ENCODE results near the gene FFAR2.
"Not testable (repeated sequence)": the region's sequence is repeated elsewhere in the genome, so short reads cannot be mapped to it uniquely, and the experiment has no call there.

Gene FFAR2

DNA sequence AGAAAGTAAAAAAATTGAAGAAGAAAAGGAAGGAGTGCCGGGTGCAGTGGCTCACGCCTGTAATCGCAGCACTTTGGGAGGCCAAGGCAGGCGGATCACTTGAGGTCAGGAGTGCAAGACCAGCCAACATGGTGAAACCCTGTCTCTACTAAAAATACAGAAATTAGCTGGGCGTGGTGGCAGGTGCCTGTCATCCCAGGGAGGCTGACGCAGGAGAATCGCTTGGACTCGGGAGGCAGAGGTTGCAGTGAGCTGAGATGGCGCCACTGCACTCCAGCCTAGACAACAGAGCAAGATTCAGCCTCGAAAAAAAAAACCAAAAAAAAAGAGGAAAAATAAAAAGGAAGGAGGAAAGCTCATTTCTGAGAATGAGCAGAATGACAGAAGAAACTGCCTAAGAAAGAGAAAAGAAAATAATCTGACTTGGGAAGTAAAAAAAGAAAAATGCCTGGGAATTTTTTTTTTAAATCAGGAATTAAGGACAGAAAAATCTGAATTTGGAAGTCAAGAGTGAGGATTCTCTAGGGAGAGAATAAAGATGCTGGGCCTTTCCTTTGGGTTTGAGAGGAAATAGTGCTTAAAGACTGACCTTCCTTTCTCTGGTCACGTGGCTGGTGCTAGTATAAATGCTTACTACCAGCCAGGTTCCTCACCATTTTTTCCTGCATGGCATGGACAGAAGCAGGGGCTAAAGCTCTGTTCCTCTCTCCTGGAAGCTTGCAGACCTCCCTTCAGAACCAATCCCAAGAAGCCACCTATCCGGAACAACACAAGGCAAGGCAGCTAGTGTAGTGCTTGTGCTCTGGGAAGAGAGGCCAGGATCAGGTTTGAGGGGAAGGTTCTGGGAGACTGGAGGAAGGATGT lies at the start of gene FFAR2:
TSS of gene FFAR2 (plus strand) at position 652 of the 864 bp plus-strand sequence. CDS start 1,458 bp downstream, outside the sequence.
- no peak for DNase-seq

DNA sequence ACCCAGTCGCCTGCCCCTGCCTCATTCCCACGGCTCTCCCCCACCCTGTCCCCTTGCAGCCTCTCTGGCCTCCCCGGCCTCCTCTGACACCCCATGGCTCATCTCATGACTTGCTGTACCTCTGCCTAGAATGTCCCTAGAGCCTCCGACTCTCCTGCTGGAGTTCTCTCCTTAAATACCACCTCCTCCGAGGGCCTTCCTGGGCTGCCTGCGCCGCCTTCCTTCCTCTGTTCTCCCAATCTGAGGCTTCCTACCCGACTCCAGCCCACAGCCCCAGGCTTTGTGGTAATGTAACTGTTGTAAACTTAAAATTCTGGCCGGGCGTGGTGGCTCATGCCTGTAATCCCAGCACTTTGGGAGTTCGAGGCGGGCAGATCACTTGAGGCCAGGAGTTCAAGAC lies 49.5 kb upstream of the FFAR2 start:
- no peak for DNase-seq

DNA sequence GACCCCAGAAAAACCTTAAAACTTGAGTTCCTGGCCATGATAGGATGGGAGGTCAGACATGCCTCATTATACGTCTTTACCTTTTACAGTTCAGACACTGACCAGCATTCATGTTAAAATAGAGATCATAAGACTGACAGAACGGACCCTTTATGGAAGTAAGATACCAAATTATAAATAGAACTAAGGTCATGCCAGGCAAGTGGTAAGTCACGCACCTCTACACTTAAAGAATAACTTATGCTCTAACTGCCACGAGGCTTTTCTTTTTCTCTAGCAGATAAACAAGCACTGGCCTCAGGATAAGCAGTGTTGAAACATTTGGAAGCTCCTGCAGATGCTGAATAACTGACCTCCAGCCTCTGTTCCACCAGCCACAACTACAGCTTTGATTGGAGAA lies 48.8 kb upstream of the FFAR2 start:
- DNase-seq = no peak

DNA sequence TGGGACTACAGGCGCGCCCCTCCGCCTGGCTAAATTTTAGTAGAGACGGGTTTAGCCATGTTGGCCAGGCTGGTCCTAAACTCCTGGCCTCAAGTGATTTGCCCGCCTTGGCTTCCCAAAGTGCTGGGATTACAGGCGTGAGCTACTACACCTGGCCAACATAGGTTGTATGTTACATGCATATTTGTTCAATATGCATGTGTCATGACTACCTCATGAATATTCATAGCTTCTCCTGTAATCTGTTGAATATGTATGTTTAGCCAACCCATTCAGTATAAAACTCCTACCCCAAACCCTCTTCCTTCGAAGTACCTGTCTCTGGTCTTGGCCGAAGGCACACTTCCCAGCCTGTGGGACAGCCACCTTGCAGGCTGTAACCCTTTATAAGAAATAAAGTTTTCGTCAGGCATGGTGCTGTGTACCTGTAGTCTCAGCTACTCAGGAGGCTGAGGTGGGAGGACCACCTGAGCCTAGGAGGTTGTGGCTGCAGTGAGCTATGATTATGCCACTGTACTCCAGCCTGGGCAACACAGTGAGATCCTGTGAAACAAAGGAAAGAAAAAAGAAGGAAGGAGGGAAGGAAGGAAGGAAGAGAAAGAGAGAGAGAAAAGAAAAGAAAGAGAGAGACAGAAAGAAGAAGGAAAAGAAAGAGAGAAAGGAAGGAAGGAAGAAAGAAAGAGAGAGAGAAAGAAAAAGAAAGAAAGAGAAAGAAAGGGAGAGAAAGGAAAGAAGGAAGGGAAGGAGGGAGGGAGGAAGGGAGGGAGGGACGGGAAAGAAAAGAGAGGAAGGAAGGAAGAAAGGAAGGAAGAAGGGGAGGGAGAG lies 47.9 kb upstream of the FFAR2 start:
- DNase-seq = no peak

DNA sequence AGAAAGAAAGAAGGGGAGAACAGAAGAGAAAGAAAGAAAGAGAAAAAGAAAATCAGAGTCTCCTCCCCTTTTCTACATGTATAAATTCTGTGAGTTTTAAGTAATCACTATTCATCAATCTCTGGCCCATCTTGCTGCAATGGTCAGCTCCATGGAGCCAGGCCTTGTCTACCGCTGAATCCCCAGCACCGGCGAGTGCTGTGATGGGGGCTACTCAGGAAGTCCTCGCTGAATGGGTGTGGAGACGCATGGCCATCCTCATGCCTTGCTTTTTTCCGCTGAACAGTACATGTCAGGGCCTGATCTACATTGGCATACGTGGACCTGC lies 47.3 kb upstream of the FFAR2 start:
- DNase-seq = no peak

DNA sequence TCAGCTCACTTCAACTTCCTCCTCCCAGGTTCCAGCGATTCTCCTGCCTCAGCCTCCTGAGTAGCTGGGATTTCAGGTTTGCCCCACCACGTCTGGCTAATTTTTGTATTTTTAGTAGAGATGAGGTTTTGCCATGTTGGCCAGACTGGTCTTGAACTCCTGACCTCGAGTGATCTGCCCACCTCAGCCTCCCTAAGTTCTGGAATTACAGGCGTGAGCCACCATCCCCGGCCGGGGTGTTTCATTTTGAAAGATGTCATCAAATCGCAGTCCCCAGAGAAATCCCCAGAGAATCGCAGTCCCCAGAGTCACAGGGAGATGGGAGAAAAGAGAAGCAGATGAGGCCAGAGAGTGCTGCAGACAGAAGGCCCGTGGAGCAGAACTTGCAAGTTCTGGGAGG lies 46.6 kb upstream of the FFAR2 start:
- not testable (repeated sequence) for DNase-seq

DNA sequence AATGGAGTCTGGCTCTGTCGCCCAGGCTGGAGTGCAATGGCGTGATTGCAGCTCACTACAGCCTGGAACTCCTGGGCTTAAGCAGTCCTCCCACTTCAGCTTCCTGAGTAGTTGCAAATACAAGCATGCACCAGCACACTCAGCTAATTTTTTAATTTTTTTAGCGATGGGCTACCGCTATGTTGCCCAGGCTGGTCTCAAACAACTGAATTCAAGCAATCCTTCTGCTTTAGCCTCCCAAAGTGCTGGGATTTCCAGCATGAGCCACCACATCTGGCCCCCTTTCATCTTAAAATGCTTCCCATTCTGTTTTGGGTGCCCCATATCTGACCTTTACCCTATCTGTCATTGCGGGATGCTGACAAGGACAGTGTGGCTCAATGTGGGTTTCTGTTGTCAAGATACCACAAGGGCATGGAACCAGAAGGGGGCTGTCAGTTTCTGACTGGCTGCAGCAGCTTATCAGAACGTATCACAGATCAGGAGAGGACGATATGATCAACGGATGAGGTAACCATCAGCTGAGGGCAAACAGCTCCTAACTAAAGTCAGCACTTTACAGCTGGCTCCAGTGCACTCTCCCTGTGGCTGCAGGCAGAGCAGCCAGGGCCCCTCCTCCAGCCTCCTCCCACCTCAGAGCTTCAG lies 44.8 kb upstream of the FFAR2 start:
- DNase-seq = no peak

DNA sequence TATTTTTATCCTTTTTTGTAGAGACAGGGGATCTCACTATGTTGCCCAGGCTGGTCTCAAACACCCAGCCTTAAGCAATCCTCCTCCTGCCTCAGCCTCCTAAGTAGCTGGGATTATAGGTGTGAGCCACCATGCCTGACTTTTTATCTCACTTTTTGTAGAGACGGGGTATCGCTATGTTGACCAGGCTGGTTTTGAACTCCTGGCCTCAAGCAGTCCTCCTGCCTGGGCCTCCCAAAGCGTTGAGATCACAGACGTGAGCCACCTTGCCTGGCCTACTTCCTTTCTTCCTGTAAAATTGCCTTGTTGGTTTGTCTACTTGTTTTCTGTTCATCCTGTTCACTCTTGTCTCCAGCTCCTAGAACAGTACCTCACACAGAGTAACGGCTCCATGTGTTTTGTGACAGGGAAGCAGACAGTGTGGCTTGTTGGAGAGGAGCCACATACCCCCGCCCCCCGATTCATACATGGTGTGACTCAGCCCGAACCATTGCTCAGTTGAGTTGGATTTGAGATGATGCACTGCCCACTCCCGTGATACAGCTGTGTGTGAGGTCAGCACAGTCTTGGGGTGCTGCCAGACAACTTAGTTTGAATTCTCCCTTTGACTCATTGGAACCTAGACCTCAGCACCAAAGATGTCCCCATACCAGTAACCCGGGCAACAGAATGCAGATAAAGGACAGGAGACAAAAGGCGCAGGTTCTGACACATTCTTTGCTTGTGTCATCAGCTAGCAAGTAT lies 43.0 kb upstream of the FFAR2 start:
- no peak for DNase-seq

DNA sequence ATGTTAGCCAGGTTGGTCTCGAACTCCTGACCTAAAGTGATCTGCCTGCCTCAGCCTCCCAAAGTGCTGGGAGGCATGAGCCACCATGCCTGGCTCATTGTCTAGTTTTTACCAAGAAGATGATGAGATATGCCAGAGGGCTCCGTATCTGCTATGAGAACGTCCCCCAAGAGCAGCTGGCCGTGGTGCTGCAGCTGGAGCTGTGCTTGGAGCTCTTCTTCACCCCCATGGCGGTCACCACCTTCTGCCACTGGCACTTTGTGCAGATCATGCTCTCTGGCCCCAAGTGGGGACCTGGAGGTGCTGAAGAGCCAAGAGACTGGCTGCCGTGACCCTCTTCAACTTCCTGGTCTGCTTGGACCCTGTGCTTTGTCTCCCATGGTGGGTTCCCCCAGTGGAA lies 40.4 kb upstream of the FFAR2 start:
- DNase-seq = no peak

DNA sequence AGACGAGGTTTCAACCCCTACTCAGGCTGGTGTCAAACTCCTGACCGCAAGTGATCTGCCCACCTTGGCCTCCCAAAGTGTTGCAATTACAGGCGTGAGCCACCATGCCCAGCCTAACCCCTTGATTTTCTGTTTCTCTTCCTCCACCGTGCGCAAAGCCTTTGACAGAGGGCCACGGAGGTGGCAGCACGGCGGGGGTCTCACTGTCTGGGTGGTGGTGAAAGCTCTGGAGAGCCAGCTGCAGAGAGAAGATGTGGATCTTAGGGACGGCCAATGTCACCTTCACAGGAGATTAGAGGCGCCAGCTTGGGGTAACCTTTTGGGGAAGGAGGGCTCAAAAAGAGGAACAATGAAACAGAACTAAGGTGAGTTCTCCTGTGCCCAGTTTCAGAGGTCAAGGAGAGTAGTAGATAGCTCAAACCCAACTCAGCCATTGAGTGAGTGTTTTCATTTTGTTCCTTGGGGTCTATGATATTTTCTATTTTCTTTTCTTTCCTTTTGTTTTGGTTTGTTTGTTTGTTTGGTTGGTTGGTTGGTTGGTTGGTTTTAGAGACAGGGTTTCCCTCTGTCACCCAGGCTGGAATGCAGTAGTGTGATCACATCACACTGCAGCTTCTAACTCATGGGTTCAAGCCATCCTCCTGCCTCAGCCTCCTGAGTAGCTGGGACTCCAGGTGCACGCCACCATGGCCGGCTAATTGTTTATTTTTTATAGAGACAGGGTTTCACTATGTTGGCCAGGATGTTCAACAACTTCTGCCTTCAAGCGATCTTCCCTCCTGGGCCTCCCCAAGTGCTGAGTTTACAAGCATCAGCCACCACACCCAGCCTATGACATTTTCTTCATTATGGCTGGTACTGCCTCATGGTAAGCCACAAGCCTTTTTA lies 39.5 kb upstream of the FFAR2 start:
- DNase-seq = no peak

DNA sequence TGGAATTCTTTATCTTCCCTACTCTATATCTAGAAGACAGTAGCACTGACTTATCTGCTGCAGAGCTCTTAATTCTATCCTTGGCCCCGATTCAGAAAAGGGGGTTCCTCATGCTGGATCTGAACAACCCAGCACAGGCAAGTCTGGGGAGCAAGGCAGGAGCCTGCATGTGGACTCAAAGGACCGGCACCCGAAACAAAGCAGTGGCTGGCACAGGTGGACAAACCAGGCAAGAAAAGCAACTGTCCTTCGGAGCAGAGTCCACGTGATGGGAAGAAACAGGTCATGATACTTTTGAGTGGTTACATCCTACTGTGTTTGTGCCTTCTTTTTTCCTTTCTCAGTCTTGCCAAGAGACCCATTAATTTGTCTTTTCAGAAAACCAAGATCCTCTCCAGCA lies 38.9 kb upstream of the FFAR2 start:
- DNase-seq = no peak

DNA sequence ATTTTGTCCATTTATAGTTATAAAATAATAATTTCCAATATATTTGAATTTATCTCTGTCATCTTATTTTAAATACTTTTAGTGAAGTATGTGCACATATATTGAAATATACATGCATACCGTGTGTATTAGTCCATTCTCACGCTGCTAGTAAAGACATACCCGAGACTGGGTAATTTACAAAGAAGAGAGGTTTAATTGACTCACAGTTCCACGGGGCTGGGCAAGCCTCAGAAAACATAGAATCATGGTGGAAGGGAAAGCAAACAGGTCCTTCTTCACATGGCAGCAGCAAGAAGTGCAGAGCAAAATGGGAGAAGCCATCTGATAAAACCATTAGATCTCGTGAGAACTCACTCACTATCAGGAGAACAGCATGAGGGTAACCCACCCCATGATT lies 37.6 kb upstream of the FFAR2 start:
- DNase-seq = no peak

DNA sequence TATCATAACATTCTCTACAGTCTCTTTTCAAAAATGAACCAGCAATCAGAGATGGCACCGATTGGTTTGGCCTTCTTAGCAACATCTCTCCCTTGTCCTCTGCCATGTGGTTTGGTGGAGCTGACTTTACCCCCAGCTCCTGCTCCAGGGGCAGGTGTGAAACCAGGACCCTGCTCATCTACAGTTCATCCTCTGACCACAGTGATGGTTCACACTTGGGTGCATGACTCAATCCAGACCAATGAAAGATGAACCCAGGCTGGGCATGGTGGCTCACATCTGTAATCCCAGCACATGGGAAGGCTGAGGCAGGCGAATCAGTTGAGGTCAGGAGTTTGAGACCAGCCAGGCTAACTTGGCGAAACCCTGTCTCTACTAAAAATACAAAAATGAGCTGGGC lies 33.6 kb upstream of the FFAR2 start:
- no peak for DNase-seq

DNA sequence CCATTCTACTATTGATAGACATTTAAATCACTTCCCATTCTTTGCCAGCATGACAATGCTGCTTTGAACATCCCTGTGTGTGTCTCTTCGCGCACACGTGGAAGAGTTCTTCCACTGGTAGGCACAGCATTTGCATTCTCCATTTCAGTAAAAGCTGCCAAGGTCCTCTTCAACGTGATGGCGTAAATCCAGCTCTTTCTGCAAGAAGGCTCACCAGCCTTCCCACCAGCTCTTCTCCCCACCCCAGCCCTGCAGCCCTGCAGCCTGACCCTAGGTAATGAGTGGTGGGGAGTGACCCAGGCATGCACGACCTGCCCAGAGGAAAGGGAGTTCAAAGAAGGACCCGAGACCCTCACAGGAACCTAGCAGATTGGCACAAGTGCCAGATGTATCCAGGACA lies 31.7 kb upstream of the FFAR2 start:
- no peak for DNase-seq

DNA sequence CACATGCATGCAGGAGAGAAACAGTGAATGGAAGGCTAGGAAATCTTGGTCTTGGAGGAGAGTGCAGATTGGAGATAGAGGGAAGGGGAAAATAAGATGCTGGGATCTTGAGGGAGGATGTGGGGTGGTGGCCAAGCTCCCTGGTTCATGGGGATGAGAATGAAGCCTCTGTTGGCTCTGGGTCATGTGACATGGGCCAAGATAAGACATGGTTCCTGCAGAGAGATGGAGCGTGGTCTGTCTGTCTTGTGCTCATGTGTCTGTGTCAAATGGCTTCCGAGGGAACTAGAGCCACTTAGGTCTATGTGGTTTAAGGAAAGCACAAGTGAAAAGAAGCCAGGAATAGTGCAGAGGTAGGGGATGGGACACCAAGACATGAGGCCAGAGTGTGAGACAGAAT lies 30.8 kb upstream of the FFAR2 start:
- DNase-seq = no peak

DNA sequence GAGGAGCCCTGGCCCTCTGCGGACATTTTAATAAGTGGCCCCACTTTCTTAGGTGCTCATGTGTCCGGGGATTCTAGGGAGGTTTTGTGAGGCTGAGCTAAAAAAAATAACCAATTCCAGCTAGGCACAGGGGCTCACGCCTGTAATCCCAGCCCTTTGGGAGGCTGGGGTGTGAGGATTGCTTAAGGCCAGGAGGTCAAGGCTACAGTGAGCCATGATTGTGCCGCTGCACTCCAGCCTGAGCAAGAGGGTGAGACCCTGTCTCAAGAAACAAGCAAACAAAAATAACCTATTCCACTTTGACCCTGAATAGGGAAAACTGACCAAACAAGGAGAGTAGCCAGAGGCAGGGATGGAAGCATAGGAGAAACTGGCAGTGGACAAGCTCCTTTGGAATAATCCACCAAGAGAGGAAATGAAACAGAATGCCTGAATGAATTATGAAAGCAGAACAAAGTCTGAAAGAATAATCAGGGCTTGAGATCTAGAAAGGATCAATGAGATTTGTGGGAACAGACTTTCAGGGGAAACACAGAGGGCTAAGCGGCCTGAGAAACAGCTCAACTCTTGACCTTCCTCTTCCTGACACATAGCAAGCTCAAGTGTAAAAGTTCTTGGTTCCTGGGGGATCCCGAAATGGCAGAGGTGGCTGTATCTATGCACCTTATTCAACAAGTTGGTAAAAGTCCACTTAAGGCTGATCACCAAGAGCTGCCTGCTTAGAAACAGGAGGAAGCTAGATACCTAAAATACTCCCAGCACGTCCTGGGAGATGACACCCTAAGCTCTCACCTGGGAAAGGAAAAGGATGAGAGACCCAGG lies 30.1 kb upstream of the FFAR2 start:
- no peak for DNase-seq

DNA sequence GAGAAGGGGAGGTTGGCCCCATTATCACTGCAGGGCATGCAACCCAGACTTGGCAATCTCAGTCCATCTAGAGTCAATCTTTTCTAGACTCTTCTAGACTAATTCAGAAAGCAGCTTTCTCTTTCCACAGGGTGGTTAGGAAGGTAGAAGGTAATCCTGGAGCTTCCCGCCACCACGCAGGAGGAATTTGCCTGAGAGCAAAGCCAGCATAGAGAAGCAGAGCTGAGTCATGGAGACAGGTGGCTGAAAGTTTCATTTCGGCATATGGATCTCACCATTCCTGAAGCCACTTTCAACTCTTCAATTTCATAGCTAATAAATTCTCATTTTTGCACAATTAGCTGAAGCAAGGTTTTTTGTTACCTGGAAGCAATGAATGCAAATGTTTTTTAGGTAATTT lies 29.0 kb upstream of the FFAR2 start:
- no peak for DNase-seq

DNA sequence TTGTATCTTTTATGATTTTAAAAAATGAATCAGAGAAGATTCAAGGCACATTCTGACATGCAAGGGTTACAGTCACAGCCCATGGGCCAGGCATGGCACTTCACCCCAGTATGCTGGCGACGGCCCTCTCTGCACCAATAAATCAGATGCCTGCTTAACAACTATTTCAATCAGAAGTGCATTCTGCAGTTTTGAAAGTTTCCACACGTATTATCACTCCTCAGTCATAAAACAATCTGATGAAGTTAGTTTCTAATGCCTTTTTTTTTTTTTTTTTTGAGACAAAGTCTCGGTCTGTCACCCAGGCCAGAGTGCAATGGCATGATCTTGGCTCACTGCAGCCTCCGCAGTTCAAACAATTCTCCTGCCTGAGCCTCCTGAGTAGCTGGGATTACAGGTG lies 28.3 kb upstream of the FFAR2 start:
- no peak for DNase-seq

DNA sequence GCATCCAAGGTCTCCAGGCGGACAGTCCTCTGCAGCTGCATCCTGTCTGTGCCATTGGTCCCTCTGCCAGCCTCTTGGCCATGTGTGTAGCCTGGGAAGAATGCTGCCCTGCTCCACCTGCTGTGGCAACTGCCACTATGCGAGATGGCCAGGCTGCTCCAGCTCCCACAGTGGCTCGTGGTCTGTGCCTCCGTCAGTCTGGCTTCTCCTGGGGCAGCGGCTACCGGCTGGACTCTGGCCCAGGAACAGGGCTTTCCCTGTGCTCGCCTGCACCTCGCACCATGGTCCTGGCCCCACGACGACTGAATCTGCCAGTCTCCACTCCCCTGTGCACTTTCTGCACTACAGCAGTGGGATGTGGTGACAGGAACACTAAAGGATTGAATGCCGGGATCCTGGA lies 26.7 kb upstream of the FFAR2 start:
- DNase-seq = no peak

DNA sequence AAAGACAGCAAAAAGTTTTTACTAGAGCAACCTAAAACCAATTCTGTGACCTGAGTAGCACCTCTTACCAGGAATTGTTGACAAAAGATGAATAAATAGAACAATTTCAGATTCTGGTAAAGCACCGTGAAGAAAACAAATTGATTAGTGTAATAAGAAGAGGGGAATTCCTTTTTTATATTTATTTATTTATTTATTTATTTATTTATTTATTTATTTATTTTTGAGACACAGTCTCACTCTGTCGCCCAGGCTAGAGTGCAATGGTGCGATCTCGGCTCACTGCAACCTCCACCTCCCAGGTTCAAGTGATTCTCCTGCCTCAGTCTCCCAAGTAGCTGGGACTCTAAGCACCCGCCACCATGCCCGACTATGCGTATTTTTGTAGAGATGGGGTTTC lies 24.7 kb upstream of the FFAR2 start:
- DNase-seq = not testable (repeated sequence)

DNA sequence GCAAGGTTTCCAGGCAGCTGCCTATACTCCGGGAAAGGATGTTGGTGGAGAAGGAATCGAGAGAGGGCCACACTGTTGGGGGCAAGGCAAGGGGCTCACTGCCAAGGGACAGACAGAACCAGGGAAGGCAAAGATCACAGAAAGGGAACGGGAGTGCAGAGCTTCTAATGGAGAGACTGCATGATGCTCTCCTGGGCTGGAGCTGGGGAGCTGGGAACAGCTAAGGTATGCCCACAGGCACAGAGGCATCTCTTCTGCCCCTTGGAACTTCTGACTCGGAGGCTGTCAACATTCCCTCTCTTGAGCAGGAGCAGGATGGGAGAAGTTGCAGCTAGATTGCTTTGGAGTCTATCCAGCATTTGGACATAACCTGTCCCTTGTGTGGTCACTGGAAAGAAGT lies 22.4 kb upstream of the FFAR2 start:
- DNase-seq = no peak
